Stomach (tissue), 9 donors: Measurements from ENCODE around the gene ZNF85. TPM values are rescaled to one million over a fixed set of nuclear protein-coding genes. Genes with fewer than 3 reads are reported as not detected.
"Not testable (repeated sequence)": the region's sequence is repeated elsewhere in the genome, so short reads cannot be mapped to it uniquely, and the experiment has no call there.

Experiments
- DNase-seq, 2 donors: peaks; one replicate each; pipeline versions ENCODE4 v3.0.0 to v3.0.0-alpha.2; 2013 to 2019
- H3K27ac ChIP-seq, 5 donors: fragments of 200-600 bp in 4 of 5; sonication (generic) in 4 of 5; one replicate each; pipeline ENCODE4 v1.5.1; 2013 to 2019; ENCODE audit warnings: mild to moderate bottlenecking in 1 of 5, moderate library complexity in 1 of 5
- H3K27me3 ChIP-seq, 3 donors: fragments of 200-600 bp; sonication (generic); one replicate each; pipeline ENCODE4 v1.5.1; 2017 to 2019; ENCODE audit warnings: mixed run types in 1 of 3
- H3K36me3 ChIP-seq, 4 donors: fragments of 200-600 bp; sonication (generic); 1 replicate in 3 of 4; 2 replicates in 1 of 4; pipeline ENCODE4 v1.5.1; 2016 to 2019
- H3K4me1 ChIP-seq, 4 donors: fragments of 200-600 bp; sonication (generic); one replicate each; pipeline ENCODE4 v1.5.1; 2016 to 2019
- H3K4me3 ChIP-seq, 4 donors: fragments of 200-600 bp; sonication (generic) in 3 of 4; one replicate each; pipeline ENCODE4 v1.5.1; 2016 to 2019; ENCODE audit warnings: mild to moderate bottlenecking in 1 of 4
- H3K9me3 ChIP-seq, 4 donors: fragments of 200-600 bp; sonication (generic); one replicate each; pipeline ENCODE4 v1.5.1; 2016 to 2019
- EP300 ChIP-seq: sonication (generic); formaldehyde crosslinking; IDR thresholded peaks from one replicate; pipeline ENCODE4 v1.6.1; 2017; ENCODE audit warnings: antibody characterized with exemption
- POLR2A ChIP-seq, 4 donors: fragments of 450-650 bp; IDR thresholded peaks; one replicate each; pipeline ENCODE4 v1.6.1; 2016; ENCODE audit warnings: antibody characterized with exemption in 4 of 4, control low read depth in 2 of 4, mild to moderate bottlenecking in 1 of 4, moderate library complexity in 1 of 4
- POLR2AphosphoS5 ChIP-seq, 3 donors: sonication (generic); formaldehyde crosslinking; IDR thresholded peaks; one replicate each; pipeline ENCODE4 v1.6.1; 2016; ENCODE audit warnings: antibody characterized with exemption in 3 of 3
- WGBS, 5 donors: extraction: QIAGEN DNeasy Blood & Tissue Kit in 3 of 5; methylation state at CpG; one replicate each; pipeline versions ENCODE4 v1.1.5 to v1.1.7; 2013 to 2018; 5-methylcytosine and 5-hydroxymethylcytosine counted together
- intact Hi-C: fragments of 100-400 bp; cut with DNase I; formaldehyde crosslinking; loops from one replicate; pipeline ENCODE4 v1.15.1; 2023; ENCODE audit warnings: low total_unique reads
- polyA plus RNA-seq, 3 donors: library from polyadenylated mRNA; stranded (reverse); fragments of 200-250 nt; gene quantifications; one replicate each; pipeline ENCODE4 v1.2.3, GENCODE V29; 2013
- total RNA-seq, 5 donors: library from RNA; depleted of rRNA; stranded (reverse); fragments of >200 nt; gene quantifications; one replicate each; pipeline versions ENCODE4 v1.1.0 to v1.2.3, GENCODE V29; 2014 to 2016
- TF ChIP-seq, protein P1 (sequence below), 7 experiments: fragments of 450-650 bp in 4 of 7; fragments of 200-600 bp in 3 of 7; sonication (generic) in 3 of 7; IDR thresholded peaks; one replicate each; pipeline ENCODE4 v1.5.1; 2016 to 2019; ENCODE audit warnings: antibody characterized with exemption in 7 of 7, control low read depth in 2 of 7, mild to moderate bottlenecking in 1 of 7
- donor health status: healthy with polysubstance abuse.
- donor health status: Bipolar disorder and iron deficiency.
- donor health status: healthy.

Gene ZNF85
- total and polyA plus RNA-seq, 8 donors = 4.1 to 25.9 (median 7.8) TPM

DNA sequence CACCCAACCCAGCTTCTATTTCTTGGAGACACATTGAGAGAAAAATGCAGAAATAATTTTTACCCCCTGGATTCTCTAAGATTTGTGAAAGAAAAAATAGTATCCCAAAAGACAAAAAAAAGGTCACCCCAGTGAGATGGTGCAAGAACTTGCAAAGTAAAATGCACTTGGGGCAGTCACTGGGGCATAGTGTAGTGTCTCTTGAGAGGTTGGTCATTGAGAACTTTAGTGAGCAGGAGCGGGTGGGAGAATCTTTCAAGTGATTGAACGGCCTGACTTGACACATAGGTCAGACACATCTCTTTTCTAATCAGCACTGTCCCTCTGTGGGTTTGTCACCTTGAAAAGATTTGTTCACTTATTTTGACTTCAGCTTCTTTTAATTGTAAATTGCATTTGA is 2.4 kb downstream of the ZNF85 start:
- H3K4me1 ChIP-seq = peaks cover 0 to 27% (median 17%) of the 10 kb centered on the region in 4 donors
- no peak overlapping the region for H3K27ac ChIP-seq
- TF ChIP-seq POLR2A (IDR thresholded peaks at IDR 0.05) = no peak
- peaks cover 0 to 12% (median 6%) of the 10 kb centered on the region in 4 donors for H3K36me3 ChIP-seq
- no peak for DNase-seq
- H3K4me3 ChIP-seq = no peak overlapping the region
- WGBS, 5 donors = 79 to 96% (median 91%) methylated on average over 2 of the region's 2 CpGs
- H3K27me3 ChIP-seq = no peaks in the 10 kb centered on the region
- no peaks in the 10 kb centered on the region for H3K9me3 ChIP-seq
- intact Hi-C loops = no loop called here

GRCh38 chr19:20926796-20927195 is 3.7 kb downstream of the ZNF85 start:
- WGBS, 5 donors = 75 to 80% (median 75%) methylated on average over 1 of the region's 1 CpG
- peaks cover 0 to 36% (median 17%) of the 10 kb centered on the region in 4 donors for H3K4me1 ChIP-seq
- TF ChIP-seq POLR2A (IDR thresholded peaks at IDR 0.05) (no peak), EP300 (no peak), POLR2AphosphoS5 (IDR thresholded peaks at IDR 0.05) (no peak)
- TF ChIP-seq, protein P1, sequence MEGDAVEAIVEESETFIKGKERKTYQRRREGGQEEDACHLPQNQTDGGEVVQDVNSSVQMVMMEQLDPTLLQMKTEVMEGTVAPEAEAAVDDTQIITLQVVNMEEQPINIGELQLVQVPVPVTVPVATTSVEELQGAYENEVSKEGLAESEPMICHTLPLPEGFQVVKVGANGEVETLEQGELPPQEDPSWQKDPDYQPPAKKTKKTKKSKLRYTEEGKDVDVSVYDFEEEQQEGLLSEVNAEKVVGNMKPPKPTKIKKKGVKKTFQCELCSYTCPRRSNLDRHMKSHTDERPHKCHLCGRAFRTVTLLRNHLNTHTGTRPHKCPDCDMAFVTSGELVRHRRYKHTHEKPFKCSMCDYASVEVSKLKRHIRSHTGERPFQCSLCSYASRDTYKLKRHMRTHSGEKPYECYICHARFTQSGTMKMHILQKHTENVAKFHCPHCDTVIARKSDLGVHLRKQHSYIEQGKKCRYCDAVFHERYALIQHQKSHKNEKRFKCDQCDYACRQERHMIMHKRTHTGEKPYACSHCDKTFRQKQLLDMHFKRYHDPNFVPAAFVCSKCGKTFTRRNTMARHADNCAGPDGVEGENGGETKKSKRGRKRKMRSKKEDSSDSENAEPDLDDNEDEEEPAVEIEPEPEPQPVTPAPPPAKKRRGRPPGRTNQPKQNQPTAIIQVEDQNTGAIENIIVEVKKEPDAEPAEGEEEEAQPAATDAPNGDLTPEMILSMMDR (IDR thresholded peaks at IDR 0.05) = no peak
- intact Hi-C loops = no loop called here
- no peak overlapping the region for H3K27ac ChIP-seq
- no peak overlapping the region for H3K4me3 ChIP-seq
- peaks cover 0 to 12% (median 7%) of the 10 kb centered on the region in 4 donors for H3K36me3 ChIP-seq
- no peak for DNase-seq
- no peaks in the 10 kb centered on the region for H3K9me3 ChIP-seq
- H3K27me3 ChIP-seq = no peaks in the 10 kb centered on the region

- H3K36me3 ChIP-seq = peaks cover 0 to 12% (median 8%) of the 10 kb centered on the region in 4 donors
- TF ChIP-seq POLR2AphosphoS5 (IDR thresholded peaks at IDR 0.05) (no peak), POLR2A (IDR thresholded peaks at IDR 0.05) (no peak), EP300 (no peak)
- TF ChIP-seq, protein P1 (IDR thresholded peaks at IDR 0.05) = no peak
- intact Hi-C loops = no loop called here
- no peak for DNase-seq
- H3K27me3 ChIP-seq = no peaks in the 10 kb centered on the region
- H3K4me3 ChIP-seq = no peak overlapping the region
- WGBS, 5 donors = 83 to 100% (median 96%) methylated on average over 1 of the region's 1 CpG
- peaks cover 0 to 25% (median 13%) of the 10 kb centered on the region in 4 donors for H3K4me1 ChIP-seq
- H3K27ac ChIP-seq = no peak overlapping the region
- H3K9me3 ChIP-seq = no peaks in the 10 kb centered on the region
Observed at GRCh38 chr19:20928371-20928770, 5.3 kb downstream of the ZNF85 start.

GRCh38 chr19:20936322-20936947 is 13.4 kb downstream of the ZNF85 start:
- H3K36me3 ChIP-seq = peaks cover 8 to 61% (median 40%) of the 10 kb centered on the region in 4 donors
- peaks cover 0 to 25% (median 8%) of the 10 kb centered on the region in 4 donors for H3K9me3 ChIP-seq
- DNase-seq, H3K4me3 ChIP-seq, H3K27ac ChIP-seq, intact Hi-C loops, H3K4me1 ChIP-seq, H3K27me3 ChIP-seq: not testable (repeated sequence)
- WGBS, 5 donors = 35 to 61% (median 47%) methylated on average over 5 of the region's 5 CpGs

DNA sequence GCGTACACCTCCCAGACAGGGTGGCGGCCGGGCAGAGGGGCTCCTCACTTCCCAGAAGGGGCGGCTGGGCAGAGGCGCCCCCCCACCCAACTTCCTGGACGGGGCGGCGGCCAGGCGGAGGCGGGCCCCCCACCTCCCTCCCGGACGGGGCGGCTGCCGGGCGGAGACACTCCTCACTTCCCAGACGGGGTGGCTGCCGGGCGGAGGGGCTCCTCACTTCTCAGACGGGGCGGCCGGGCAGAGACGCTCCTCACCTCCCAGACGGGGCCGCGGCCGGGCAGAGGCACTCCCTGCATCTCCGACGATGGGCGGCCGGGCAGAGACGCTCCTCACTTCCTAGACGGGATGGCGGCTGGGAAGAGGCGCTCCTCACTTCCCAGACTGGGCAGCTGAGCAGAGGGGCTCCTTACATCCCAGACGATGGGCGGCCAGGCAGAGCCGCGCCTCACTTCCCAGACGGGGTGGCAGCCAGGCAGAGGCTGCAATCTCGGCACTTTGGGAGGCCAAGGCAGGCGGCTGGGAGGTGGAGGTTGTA is 29.6 kb downstream of the ZNF85 start:
- Histone ChIP-seq H3K36me3 (peaks cover 8 to 21% (median 17%) of the 10 kb centered on the region in 4 donors), H3K9me3 (peaks cover 4 to 76% (median 51%) of the 10 kb centered on the region in 4 donors)
- DNase-seq, H3K4me3 ChIP-seq, intact Hi-C loops, H3K27ac ChIP-seq, H3K4me1 ChIP-seq, H3K27me3 ChIP-seq: not testable (repeated sequence)
- 81 to 92% (median 90%) methylated on average over 12 to 41 of the region's 41 CpGs for WGBS, 5 donors

GRCh38 chr19:20964798-20965197 is 41.7 kb downstream of the ZNF85 start:
- intact Hi-C loops = no loop called here
- H3K9me3 ChIP-seq = peaks cover 0 to 34% (median 2%) of the 10 kb centered on the region in 4 donors
- WGBS, 5 donors = 29 to 58% (median 54%) methylated on average over 4 of the region's 4 CpGs

More at GRCh38 chr19:20964798-20965197, 41.7 kb downstream of the ZNF85 start:
- DNase-seq = peak in 1 of 2 donors; percentile 1
- TF ChIP-seq, protein P1 (IDR thresholded peaks at IDR 0.05) = peak in 1 of 7 experiments; percentile 8
- no peak for TF ChIP-seq POLR2A (IDR thresholded peaks at IDR 0.05)
- Histone ChIP-seq H3K4me1 (no peaks in the 10 kb centered on the region), H3K27ac (no peak overlapping the region), H3K4me3 (no peak overlapping the region), H3K27me3 (no peaks in the 10 kb centered on the region), H3K36me3 (no peaks in the 10 kb centered on the region)
